Measurements from ENCODE around the gene ZNF662.

- no peak for TF ChIP-seq CTCF (IDR thresholded peaks at IDR 0.05)
- no peak for TF ChIP-seq POLR2A (IDR thresholded peaks at IDR 0.05)
Measured at GRCh38 chr3:42873221-42873982, 32.5 kb upstream of the ZNF662 start.

Data from uterus (tissue), 2 donors.